Mucosa of descending colon (tissue), 3 donors: Measurements from ENCODE around the gene ADGRD1. TPM values are rescaled to one million over a fixed set of nuclear protein-coding genes. Genes with fewer than 3 reads are reported as not detected.

Experiments
- ATAC-seq: fragments of 200-7000 bp; cut with Tn5 transposase; one replicate; pipeline ENCODE4 v1.9.1; 2020; ENCODE audit warnings: mild to moderate bottlenecking, moderate library complexity
- DNase-seq, 3 donors: peaks; one replicate each; pipeline ENCODE4 v3.0.0-alpha.2; 2020
- H3K36me3 ChIP-seq: fragments of 200-600 bp; one replicate; pipeline ENCODE4 v1.8.0; 2021; ENCODE audit warnings: low read depth, mild to moderate bottlenecking
- H3K4me1 ChIP-seq: fragments of 200-600 bp; one replicate; pipeline ENCODE4 v1.8.0; 2021; ENCODE audit warnings: low read depth, mild to moderate bottlenecking
- H3K4me3 ChIP-seq: fragments of 200-600 bp; one replicate; pipeline ENCODE4 v1.8.0; 2021; ENCODE audit warnings: mild to moderate bottlenecking
- H3K9me3 ChIP-seq: fragments of 200-600 bp; one replicate; pipeline ENCODE4 v1.8.0; 2021; ENCODE audit warnings: mild to moderate bottlenecking
- CTCF ChIP-seq: fragments of 200-600 bp; IDR thresholded peaks from one replicate; pipeline ENCODE4 v1.8.0; 2022; ENCODE audit warnings: antibody characterized with exemption, mild to moderate bottlenecking
- intact Hi-C, 2 donors: fragments of 100-400 bp; cut with DNase I in 1 of 2; cut with micrococcal nuclease in 1 of 2; formaldehyde crosslinking; loops; one replicate each; pipeline versions ENCODE4 v1.11.0 to v1.11.1; 2022; cut with DNase I, micrococcal nuclease
- total RNA-seq, 3 donors: library from RNA; stranded (reverse); fragmentation: NEBNext Ultra II Directional in 2 of 3; extraction: Animal tissue kit (Norgen Biotek cat#: 25700) in 2 of 3; gene quantifications; one replicate each; pipeline versions ENCODE4 v1.2.1 to v1.2.4, GENCODE V29; 2021 to 2023
- donor health status: DM: no; HTN: no; CAD: no; lungs with moderate emphysema.
- donor health status: DM: no; HTN: no; CAD: no.
- donor health status: DM: no; HTN: yes; CAD: no.

ADGRD1 gene
- total RNA-seq, 3 donors from 2014 or later, result 2.6 to 18.4 (median 12.9) TPM

- H3K4me1 ChIP-seq, result no peaks in the 10 kb centered on the region
- H3K36me3 ChIP-seq, result no peaks in the 10 kb centered on the region
- intact Hi-C loops, result no loop called here
- TF ChIP-seq CTCF, result no peak
- no peak overlapping the region for H3K4me3 ChIP-seq
- no peaks in the 10 kb centered on the region for H3K9me3 ChIP-seq
- ATAC-seq (no peak), DNase-seq (no peak)
Observed at GRCh38 chr12:131152587-131152986, 198.9 kb downstream of the ADGRD1 start.

GRCh38 chr12:131153016-131153415, 199.3 kb downstream of the ADGRD1 start:
- Histone ChIP-seq H3K4me3 (no peak overlapping the region), H3K9me3 (no peaks in the 10 kb centered on the region), H3K36me3 (no peaks in the 10 kb centered on the region), H3K4me1 (no peaks in the 10 kb centered on the region)
- DNase-seq (no peak), ATAC-seq (no peak)
- intact Hi-C loops, result no loop called here
- no peak for TF ChIP-seq CTCF

DNA sequence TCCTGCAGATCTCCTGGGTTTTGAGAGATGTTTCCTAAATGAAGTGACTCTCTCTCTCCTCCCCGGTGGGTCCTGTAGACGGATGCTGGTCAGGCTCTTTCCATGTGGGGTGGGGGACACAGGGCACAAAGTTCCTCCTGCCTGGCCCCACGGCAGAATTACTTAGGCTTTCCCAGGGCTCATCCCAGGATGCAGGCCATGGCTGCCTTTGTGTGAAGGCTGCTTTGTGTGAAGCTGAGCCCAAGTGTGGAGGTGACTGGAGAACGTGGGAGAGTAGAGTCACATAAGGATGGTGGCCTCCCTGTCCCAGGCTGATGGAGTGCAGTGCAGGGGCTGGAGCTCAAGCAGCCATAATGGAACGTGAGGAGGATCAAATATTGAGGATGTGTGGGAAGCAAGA, 200.2 kb downstream of the ADGRD1 start:
- H3K9me3 ChIP-seq, result no peaks in the 10 kb centered on the region
- no peak for TF ChIP-seq CTCF
- intact Hi-C loops, result no loop called here
- no peaks in the 10 kb centered on the region for H3K36me3 ChIP-seq
- no peak overlapping the region for H3K4me3 ChIP-seq
- H3K4me1 ChIP-seq, result no peaks in the 10 kb centered on the region
- DNase-seq (no peak), ATAC-seq (no peak)

DNA sequence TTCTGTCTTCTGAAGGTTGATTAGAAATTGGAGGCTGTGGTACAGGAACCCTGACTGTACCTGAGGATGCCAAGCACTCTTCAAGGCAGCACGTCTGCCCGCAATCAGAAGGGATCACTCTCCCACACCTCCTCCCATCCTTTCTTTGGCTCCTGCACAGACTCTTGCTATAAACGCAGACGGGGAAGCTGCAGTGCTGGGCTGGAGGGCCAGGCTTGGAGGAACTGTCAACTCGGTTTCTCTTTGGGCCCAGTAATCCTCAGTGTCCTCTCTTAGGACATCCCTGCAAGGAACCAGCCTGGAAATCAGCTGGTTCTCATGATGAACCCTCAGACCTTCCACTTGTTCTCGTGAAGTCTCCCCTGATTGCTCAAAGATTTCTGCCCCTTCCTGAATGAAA, 201.4 kb downstream of the ADGRD1 start:
- Histone ChIP-seq H3K4me3 (no peak overlapping the region), H3K9me3 (no peaks in the 10 kb centered on the region), H3K36me3 (no peaks in the 10 kb centered on the region), H3K4me1 (no peaks in the 10 kb centered on the region)
- TF ChIP-seq CTCF, result no peak
- intact Hi-C loops, result no loop called here
- DNase-seq (no peak), ATAC-seq (no peak)

DNA sequence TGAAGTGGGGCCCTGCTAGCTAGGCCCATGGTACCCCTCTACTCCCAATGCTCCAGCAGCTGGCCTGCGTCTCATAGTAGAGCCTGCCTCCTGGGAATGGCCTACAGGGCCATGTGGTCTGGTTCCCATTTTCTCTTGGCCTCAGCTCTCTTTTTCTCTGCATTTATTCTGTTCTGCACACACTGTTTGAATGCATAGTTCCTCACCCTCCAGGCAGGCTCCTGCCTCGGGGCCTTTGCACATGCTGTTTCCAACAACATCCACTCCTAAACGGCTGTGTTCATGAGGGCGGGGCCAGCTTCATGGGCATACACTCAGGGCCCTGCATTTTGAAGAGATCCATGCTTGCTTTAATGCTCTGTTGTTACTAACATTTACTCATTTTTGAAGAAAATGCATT, 204.0 kb downstream of the ADGRD1 start:
- H3K36me3 ChIP-seq, result no peaks in the 10 kb centered on the region
- TF ChIP-seq CTCF, result no peak
- intact Hi-C loops, result no loop called here
- no peaks in the 10 kb centered on the region for H3K4me1 ChIP-seq
- ATAC-seq (no peak), DNase-seq (no peak)
- no peak overlapping the region for H3K4me3 ChIP-seq
- H3K9me3 ChIP-seq, result no peaks in the 10 kb centered on the region

DNA sequence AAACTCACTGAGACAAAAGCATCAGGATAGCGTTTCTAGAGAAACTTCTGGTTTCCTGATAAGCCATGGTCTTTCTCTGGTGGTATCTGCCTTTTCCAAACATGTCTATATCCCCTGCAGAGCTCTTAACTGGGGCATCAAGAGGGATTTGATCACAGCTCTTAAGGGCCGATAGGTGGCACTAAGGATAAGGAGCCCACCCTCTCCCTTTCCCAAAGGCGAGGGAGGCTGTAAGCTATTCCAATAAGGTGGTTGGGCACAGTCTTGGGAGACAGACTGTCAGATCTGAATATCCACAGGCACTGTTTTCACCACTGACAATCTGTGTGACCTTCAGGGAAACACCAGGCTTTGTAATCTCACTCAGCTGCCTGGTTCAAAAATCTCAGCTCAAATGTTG, 206.0 kb downstream of the ADGRD1 start:
- DNase-seq (no peak), ATAC-seq (no peak)
- H3K36me3 ChIP-seq, result no peaks in the 10 kb centered on the region
- no peaks in the 10 kb centered on the region for H3K9me3 ChIP-seq
- TF ChIP-seq CTCF, result no peak
- no peak overlapping the region for H3K4me3 ChIP-seq
- intact Hi-C loops, result no loop called here
- H3K4me1 ChIP-seq, result no peaks in the 10 kb centered on the region
